RWPE2 (cell line): ENCODE measurements around the gene CFAP77.

Experiments used
- ATAC-seq: fragments of 200-7000 bp; cut with Tn5 transposase; 3 replicates; pipeline ENCODE4 v1.9.1; 2021; ENCODE audit warnings: low read depth
- DNase-seq: peaks from one replicate; pipeline ENCODE4 v3.0.0-alpha.2; 2020; ENCODE audit warnings: low spot score
- H3K27ac ChIP-seq: fragments of 450-650 bp; 2 replicates; pipeline ENCODE4 v1.5.1; 2017; ENCODE audit warnings: mild to moderate bottlenecking; ENCODE audit not compliant: poor library complexity, severe bottlenecking
- H3K27me3 ChIP-seq: fragments of 250-450 bp; sonication (Bioruptor Pico); 2 replicates; pipeline ENCODE4 v1.5.1; 2021; ENCODE audit warnings: mild to moderate bottlenecking, moderate library complexity; ENCODE audit not compliant: insufficient read depth, poor library complexity, severe bottlenecking
- H3K36me3 ChIP-seq: fragments of 250-450 bp; sonication (Bioruptor Pico); 2 replicates; pipeline ENCODE4 v1.5.1; 2020; ENCODE audit warnings: low read depth, mild to moderate bottlenecking, moderate library complexity
- H3K4me1 ChIP-seq: fragments of 250-450 bp; sonication (Bioruptor Pico); 2 replicates; pipeline ENCODE4 v1.5.1; 2021; ENCODE audit warnings: mild to moderate bottlenecking, moderate library complexity; ENCODE audit not compliant: insufficient read depth, poor library complexity, severe bottlenecking
- H3K4me3 ChIP-seq: fragments of 250-450 bp; sonication (Bioruptor Pico); 2 replicates; pipeline ENCODE4 v1.5.1; 2021; ENCODE audit warnings: mild to moderate bottlenecking, moderate library complexity; ENCODE audit not compliant: severe bottlenecking
- H3K9me3 ChIP-seq: fragments of 250-450 bp; sonication (Bioruptor Pico); 2 replicates; pipeline ENCODE4 v1.5.1; 2021; ENCODE audit warnings: mild to moderate bottlenecking, moderate library complexity; ENCODE audit not compliant: severe bottlenecking
- CTCF ChIP-seq: fragments of 450-650 bp; IDR thresholded peaks from one replicate; pipeline ENCODE4 v1.5.1; 2017; ENCODE audit warnings: mild to moderate bottlenecking, moderate library complexity; ENCODE audit not compliant: poor library complexity, severe bottlenecking

Gene CFAP77

GRCh38 chr9:132590318-132591182, 180.5 kb downstream of the CFAP77 start:
- H3K9me3 ChIP-seq = no peaks in the 10 kb centered on the region
- no peak overlapping the region for H3K4me3 ChIP-seq
- H3K36me3 ChIP-seq = peaks cover 7% of the 10 kb centered on the region
- DNase-seq = no peak
- ATAC-seq = no peak
- no peak for TF ChIP-seq CTCF
- no peaks in the 10 kb centered on the region for H3K4me1 ChIP-seq
- peaks cover 61% of the 10 kb centered on the region for H3K27me3 ChIP-seq
- no peak overlapping the region for H3K27ac ChIP-seq

GRCh38 chr9:132591244-132591643, 181.2 kb downstream of the CFAP77 start:
- Histone ChIP-seq H3K4me3 (no peak overlapping the region), H3K27ac (no peak overlapping the region), H3K27me3 (peaks cover 55% of the 10 kb centered on the region), H3K9me3 (no peaks in the 10 kb centered on the region), H3K36me3 (peaks cover 14% of the 10 kb centered on the region), H3K4me1 (no peaks in the 10 kb centered on the region)
- DNase-seq (no peak), ATAC-seq (no peak)
- TF ChIP-seq CTCF = no peak

GRCh38 chr9:132591751-132592314, 181.8 kb downstream of the CFAP77 start:
- no peak for TF ChIP-seq CTCF

GRCh38 chr9:132592451-132592850, 182.4 kb downstream of the CFAP77 start:
- peaks cover 16% of the 10 kb centered on the region for H3K36me3 ChIP-seq
- ATAC-seq = no peak
- no peak for TF ChIP-seq CTCF
- no peak overlapping the region for H3K4me3 ChIP-seq
- peaks cover 42% of the 10 kb centered on the region for H3K27me3 ChIP-seq
- no peak for DNase-seq
- H3K27ac ChIP-seq = no peak overlapping the region
- H3K9me3 ChIP-seq = no peaks in the 10 kb centered on the region
- no peaks in the 10 kb centered on the region for H3K4me1 ChIP-seq

More at GRCh38 chr9:132591751-132592314, 181.8 kb downstream of the CFAP77 start:
- ATAC-seq (no peak), DNase-seq (no peak)
- no peaks in the 10 kb centered on the region for H3K4me1 ChIP-seq
- H3K4me3 ChIP-seq = no peak overlapping the region
- peaks cover 49% of the 10 kb centered on the region for H3K27me3 ChIP-seq
- H3K27ac ChIP-seq = no peak overlapping the region
- H3K36me3 ChIP-seq = peaks cover 16% of the 10 kb centered on the region
- H3K9me3 ChIP-seq = no peaks in the 10 kb centered on the region

GRCh38 chr9:132594412-132594811, 184.4 kb downstream of the CFAP77 start:
- no peak overlapping the region for H3K4me3 ChIP-seq
- no peak for ATAC-seq
- no peaks in the 10 kb centered on the region for H3K9me3 ChIP-seq
- no peak for TF ChIP-seq CTCF
- H3K4me1 ChIP-seq = no peaks in the 10 kb centered on the region
- peaks cover 23% of the 10 kb centered on the region for H3K27me3 ChIP-seq
- no peak for DNase-seq
- H3K36me3 ChIP-seq = peaks cover 26% of the 10 kb centered on the region
- H3K27ac ChIP-seq = no peak overlapping the region
